Ovary (tissue), 3 donors: ENCODE measurements around the gene TMTC1.

Experiments used
- CTCF ChIP-seq, 3 donors: fragments of 450-650 bp in 2 of 3; fragments of 200-600 bp in 1 of 3; IDR thresholded peaks; one replicate each; pipeline versions ENCODE4 v1.5.1 to v1.8.0; 2016 to 2022; ENCODE audit warnings: antibody characterized with exemption in 3 of 3, mild to moderate bottlenecking in 1 of 3
- POLR2A ChIP-seq: fragments of 450-650 bp; IDR thresholded peaks from one replicate; pipeline ENCODE4 v1.6.1; 2017; ENCODE audit warnings: antibody characterized with exemption, mild to moderate bottlenecking, moderate library complexity
- donor health status: DM: no; HTN: no; CAD: no.

- no peak for TF ChIP-seq CTCF (IDR thresholded peaks at IDR 0.05)
- TF ChIP-seq POLR2A, result no peak
Observed at GRCh38 chr12:29545102-29545467, 238.7 kb downstream of the TMTC1 start.
